DOHH2 (cell line): Measurements from ENCODE around the gene USF3.
"Not testable (repeated sequence)": the region's sequence is repeated elsewhere in the genome, so short reads cannot be mapped to it uniquely, and the experiment has no call there.

Experiments used
- H3F3A ChIP-seq: fragments of 200-600 bp; sonication (generic), shearing (Covaris generic); 2 replicates; pipeline ENCODE4 v1.6.0; 2016; ENCODE audit warnings: antibody characterized with exemption, mild to moderate bottlenecking; ENCODE audit not compliant: control insufficient read depth, insufficient read depth
- H3K27ac ChIP-seq: fragments of 200-600 bp; sonication (generic); 2 replicates; pipeline ENCODE4 v1.5.1; 2014; ENCODE audit warnings: low read depth, mild to moderate bottlenecking, low read length, moderate library complexity
- H3K27me3 ChIP-seq: fragments of 200-600 bp; sonication (generic); 2 replicates; pipeline ENCODE4 v1.6.1; 2014; ENCODE audit warnings: mild to moderate bottlenecking, low read length, mixed read lengths; ENCODE audit not compliant: control insufficient read depth
- H3K36me3 ChIP-seq: fragments of 200-600 bp; sonication (generic); 2 replicates; pipeline ENCODE4 v1.6.1; 2014; ENCODE audit warnings: mild to moderate bottlenecking, low read length, moderate library complexity, mixed read lengths; ENCODE audit not compliant: control insufficient read depth
- H3K4me1 ChIP-seq: fragments of 200-600 bp; sonication (generic); 2 replicates; pipeline ENCODE4 v1.6.1; 2014; ENCODE audit warnings: mild to moderate bottlenecking, low read length, mixed read lengths; ENCODE audit not compliant: control insufficient read depth
- H3K4me2 ChIP-seq: fragments of 200-600 bp; sonication (generic); 2 replicates; pipeline ENCODE4 v1.6.0; 2014; ENCODE audit warnings: mild to moderate bottlenecking, low read length, moderate library complexity
- H3K4me3 ChIP-seq: fragments of 200-600 bp; sonication (generic); 2 replicates; pipeline ENCODE4 v1.5.1; 2014; ENCODE audit warnings: mild to moderate bottlenecking, low read length, mixed read lengths
- H3K79me2 ChIP-seq: fragments of 200-600 bp; sonication (generic); 2 replicates; pipeline ENCODE4 v1.6.1; 2014; ENCODE audit warnings: mild to moderate bottlenecking, low read length, mixed read lengths; ENCODE audit not compliant: control insufficient read depth
- H3K9me2 ChIP-seq: fragments of 200-600 bp; sonication (generic); replicated peaks from 2 replicates; pipeline ENCODE4 v1.6.1; 2014; ENCODE audit warnings: mild to moderate bottlenecking, low read length, mixed read lengths; ENCODE audit not compliant: control insufficient read depth
- H3K9me3 ChIP-seq: fragments of 200-600 bp; sonication (generic); 2 replicates; pipeline ENCODE4 v1.6.1; 2014; ENCODE audit warnings: antibody characterized with exemption, low read length, mixed read lengths; ENCODE audit not compliant: control insufficient read depth, insufficient read depth
- H4K20me1 ChIP-seq: fragments of 200-600 bp; sonication (generic); 2 replicates; pipeline ENCODE4 v1.6.0; 2014; ENCODE audit warnings: low read depth, mild to moderate bottlenecking, antibody characterized with exemption, low read length, moderate library complexity; ENCODE audit not compliant: control insufficient read depth, insufficient read depth
- EZH2phosphoT487 ChIP-seq: fragments of 200-600 bp; sonication (generic); IDR thresholded peaks from 2 replicates; pipeline ENCODE4 v1.6.1; 2017; ENCODE audit warnings: borderline replicate concordance, mild to moderate bottlenecking, antibody characterized with exemption, low read length, moderate library complexity, mixed read lengths
- TF ChIP-seq, protein P1 (sequence below): fragments of 200-600 bp; sonication (generic); IDR thresholded peaks from one replicate; pipeline ENCODE4 v1.5.1; 2014; ENCODE audit warnings: antibody characterized with exemption, mild to moderate bottlenecking, low read depth, low read length; ENCODE audit not compliant: poor library complexity, severe bottlenecking

USF3 gene

DNA sequence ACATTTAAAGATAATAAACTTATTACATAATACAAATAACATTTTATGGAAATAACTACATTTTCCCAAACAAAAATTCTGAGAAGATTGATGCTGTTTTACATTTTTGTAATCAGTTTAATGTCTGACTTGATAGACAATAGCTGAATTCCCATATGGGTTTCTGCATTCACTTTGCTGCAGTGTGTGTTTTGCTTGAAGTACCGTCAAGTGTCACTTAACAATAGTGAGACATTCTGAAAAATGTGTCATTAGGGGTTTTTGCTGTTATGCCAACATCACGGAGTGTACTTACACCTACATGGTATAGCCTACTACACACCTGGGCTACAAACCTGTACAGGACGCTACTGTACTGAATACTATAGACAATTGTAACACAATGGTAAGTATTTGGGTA lies 57.5 kb downstream of the USF3 start:
- Histone ChIP-seq H3K27ac (no peak overlapping the region), H3K27me3 (no peaks in the 10 kb centered on the region), H3K4me2 (no peak overlapping the region), H4K20me1 (no peaks in the 10 kb centered on the region), H3K36me3 (no peaks in the 10 kb centered on the region), H3K4me3 (no peak overlapping the region), H3K79me2 (no peaks in the 10 kb centered on the region), H3F3A (no peaks in the 10 kb centered on the region), H3K9me2 (no peaks in the 10 kb centered on the region), H3K9me3 (no peaks in the 10 kb centered on the region), H3K4me1 (no peaks in the 10 kb centered on the region)
- no peak for TF ChIP-seq EZH2phosphoT487
- TF ChIP-seq, protein P1, sequence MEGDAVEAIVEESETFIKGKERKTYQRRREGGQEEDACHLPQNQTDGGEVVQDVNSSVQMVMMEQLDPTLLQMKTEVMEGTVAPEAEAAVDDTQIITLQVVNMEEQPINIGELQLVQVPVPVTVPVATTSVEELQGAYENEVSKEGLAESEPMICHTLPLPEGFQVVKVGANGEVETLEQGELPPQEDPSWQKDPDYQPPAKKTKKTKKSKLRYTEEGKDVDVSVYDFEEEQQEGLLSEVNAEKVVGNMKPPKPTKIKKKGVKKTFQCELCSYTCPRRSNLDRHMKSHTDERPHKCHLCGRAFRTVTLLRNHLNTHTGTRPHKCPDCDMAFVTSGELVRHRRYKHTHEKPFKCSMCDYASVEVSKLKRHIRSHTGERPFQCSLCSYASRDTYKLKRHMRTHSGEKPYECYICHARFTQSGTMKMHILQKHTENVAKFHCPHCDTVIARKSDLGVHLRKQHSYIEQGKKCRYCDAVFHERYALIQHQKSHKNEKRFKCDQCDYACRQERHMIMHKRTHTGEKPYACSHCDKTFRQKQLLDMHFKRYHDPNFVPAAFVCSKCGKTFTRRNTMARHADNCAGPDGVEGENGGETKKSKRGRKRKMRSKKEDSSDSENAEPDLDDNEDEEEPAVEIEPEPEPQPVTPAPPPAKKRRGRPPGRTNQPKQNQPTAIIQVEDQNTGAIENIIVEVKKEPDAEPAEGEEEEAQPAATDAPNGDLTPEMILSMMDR = no peak

DNA sequence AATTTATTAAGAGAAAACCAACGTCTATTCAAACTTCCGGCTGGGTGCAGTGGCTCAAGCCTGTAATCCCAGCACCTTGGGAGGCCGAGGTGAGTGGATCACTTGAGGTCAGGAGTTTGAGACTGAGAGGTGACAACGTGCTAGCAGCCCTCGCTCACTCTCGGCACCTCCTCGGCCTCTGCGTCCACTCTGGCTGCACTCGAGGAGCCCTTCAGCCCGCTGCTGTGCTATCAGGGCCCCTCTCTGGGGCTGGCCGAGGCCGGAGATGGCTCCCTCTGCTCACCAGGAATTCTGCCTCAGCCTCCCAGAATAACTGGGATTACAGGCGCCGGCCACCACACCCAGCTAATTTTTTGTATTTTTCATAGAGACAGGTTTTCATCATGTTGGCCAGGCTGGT lies 58.7 kb downstream of the USF3 start:
- Histone ChIP-seq H4K20me1 (no peaks in the 10 kb centered on the region), H3K27ac (no peak overlapping the region), H3K36me3 (no peaks in the 10 kb centered on the region), H3K9me2 (no peaks in the 10 kb centered on the region), H3K4me3 (no peak overlapping the region), H3K79me2 (no peaks in the 10 kb centered on the region), H3F3A (no peaks in the 10 kb centered on the region), H3K27me3 (no peaks in the 10 kb centered on the region), H3K4me2 (no peak overlapping the region), H3K4me1 (no peaks in the 10 kb centered on the region), H3K9me3 (no peaks in the 10 kb centered on the region)
- TF ChIP-seq, protein P1 = no peak
- no peak for TF ChIP-seq EZH2phosphoT487

DNA sequence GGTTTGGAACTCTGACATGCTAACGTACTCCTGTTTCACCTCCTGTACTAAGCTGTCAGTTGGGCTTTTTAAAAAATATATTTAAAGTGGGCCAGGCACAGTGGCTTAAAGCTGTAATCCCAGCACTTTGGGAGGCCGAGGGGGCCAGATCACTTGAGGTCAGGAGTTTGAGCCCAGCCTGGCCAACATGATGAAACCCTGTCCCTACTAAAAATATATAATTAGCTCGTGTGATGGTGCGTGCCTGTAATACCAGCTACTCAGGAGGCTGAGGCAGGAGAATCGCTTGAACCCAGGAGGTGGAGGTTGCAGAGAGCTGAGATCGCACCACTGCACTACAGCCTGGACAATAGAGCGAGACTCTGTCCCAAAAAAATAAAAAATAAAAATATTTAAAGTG lies 60.4 kb downstream of the USF3 start:
- not testable (repeated sequence) for H3K36me3 ChIP-seq, H3K9me2 ChIP-seq, H3K9me3 ChIP-seq, H3F3A ChIP-seq, H3K27ac ChIP-seq, H3K4me1 ChIP-seq, H3K4me2 ChIP-seq, H3K4me3 ChIP-seq, H3K79me2 ChIP-seq, H4K20me1 ChIP-seq, H3K27me3 ChIP-seq

DNA sequence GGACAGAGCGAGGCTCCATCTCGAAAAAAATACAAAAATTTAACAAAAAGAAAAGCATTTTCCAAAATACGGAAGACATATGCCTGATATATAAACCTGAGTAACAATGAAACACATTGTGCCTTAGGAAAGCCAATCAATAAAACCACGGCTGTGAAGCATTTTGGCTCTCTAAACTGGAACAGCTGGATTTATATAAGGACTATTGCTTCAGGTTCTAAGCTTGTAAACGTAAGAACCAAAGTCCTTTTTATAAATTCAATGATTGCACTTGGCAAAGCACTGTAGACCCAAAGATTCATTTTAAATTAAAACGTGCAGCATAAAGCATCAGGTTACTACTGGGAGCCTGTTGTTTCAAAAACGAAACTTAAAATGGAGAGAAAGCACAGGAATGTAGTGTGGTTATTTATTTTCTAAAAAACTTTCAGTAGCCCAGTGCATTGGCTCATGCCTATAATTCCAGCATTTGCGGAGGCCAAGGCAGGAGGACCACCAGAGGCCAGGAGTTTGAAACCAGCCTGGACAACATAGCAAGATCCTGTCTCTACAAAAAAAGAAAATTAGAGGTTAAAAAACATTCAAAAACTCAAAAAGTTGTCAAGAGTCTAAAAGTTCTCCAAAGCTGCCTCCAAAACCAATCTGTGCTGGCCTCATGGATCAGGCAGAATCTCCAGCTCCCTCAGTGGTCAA lies 61.5 kb downstream of the USF3 start:
- H3K36me3 ChIP-seq = no peaks in the 10 kb centered on the region
- H3K79me2 ChIP-seq = no peaks in the 10 kb centered on the region
- H3K27ac ChIP-seq = no peak overlapping the region
- H3K9me3 ChIP-seq = no peaks in the 10 kb centered on the region
- TF ChIP-seq EZH2phosphoT487 = no peak
- TF ChIP-seq, protein P1 = no peak
- no peaks in the 10 kb centered on the region for H3K9me2 ChIP-seq
- no peak overlapping the region for H3K4me2 ChIP-seq
- no peak overlapping the region for H3K4me3 ChIP-seq
- H3K27me3 ChIP-seq = no peaks in the 10 kb centered on the region
- H3F3A ChIP-seq = no peaks in the 10 kb centered on the region
- no peaks in the 10 kb centered on the region for H4K20me1 ChIP-seq
- H3K4me1 ChIP-seq = no peaks in the 10 kb centered on the region
